HG03457 (cell line): ENCODE measurements around the gene MAP1LC3A.

ENCODE experiments used
- ATAC-seq: cut with Tn5 transposase; IDR thresholded peaks from one replicate; pipeline ENCODE4 v1.9.1; 2021; ENCODE audit warnings: moderate number of reproducible peaks; ENCODE audit not compliant: unreplicated experiment

Gene MAP1LC3A

DNA sequence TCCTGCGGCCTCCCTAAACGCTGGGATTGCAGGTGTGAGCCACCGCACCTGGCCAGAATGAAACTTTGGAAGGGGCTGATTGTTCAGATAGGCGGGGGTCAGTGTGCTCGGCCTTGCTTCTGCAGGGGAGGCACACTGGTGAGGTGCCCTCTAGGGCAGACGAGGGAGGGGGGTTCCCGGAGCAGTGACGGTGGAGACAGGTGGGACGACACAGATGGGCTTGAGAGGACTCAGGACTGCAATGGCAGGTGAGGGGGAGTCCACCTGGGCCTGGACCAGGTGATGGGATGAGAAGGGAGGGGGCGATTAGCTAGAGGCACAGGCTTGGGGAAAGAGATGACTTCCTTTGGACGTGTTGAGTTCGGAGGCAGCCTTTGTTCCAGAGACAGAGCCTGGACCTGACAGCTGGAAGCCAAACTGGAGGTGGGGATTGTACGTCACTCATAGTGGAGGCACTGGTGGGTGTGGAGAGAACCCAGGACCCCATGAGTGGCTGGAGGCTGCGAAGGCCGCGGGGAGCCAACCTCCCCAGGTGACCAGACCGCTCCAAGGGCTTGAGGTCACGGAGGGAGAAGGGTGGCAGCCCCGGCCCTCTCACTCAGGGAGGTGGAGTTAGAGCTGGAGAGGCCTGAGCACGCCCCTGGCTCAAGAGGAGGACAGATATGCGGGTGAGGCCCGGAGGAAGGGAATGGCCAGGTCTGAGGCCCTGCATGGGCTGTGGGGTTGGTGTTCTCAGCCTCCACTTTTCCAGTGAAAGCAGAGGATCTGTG is 10.5 kb upstream of the MAP1LC3A start:
- no peak for ATAC-seq

GRCh38 chr20:34549291-34549928 is 9.1 kb upstream of the MAP1LC3A start:
- no peak for ATAC-seq

- no peak for ATAC-seq
Observed at GRCh38 chr20:34549929-34550305, 8.6 kb upstream of the MAP1LC3A start.

GRCh38 chr20:34552569-34552968 is 5.9 kb upstream of the MAP1LC3A start:
- ATAC-seq, result no peak

DNA sequence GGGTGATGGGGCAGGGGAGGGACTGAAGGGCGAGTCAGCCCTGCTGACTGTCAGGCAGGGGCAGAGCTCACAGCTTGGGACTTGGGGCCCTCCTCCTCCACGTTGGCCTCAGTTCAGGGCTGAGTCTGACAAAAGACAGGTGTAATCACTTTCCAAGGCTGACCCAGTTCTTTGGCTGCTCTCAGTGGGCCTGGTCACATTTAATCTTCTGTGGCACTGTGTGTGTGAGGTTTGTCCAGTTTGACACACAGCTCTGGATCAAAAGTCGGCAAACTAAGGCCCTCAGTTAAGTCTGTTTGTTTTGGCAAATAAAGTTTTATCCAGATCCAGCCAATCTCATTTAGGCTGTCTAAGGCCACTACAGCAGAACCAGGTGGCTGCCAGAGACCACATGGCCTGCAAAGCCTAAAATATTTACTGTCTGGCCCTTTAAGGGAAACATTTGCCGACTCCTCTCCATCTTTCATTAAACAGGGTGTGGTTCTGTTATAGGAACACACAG is 5.1 kb upstream of the MAP1LC3A start:
- no peak for ATAC-seq

GRCh38 chr20:34557936-34558319 is 590 bp upstream of the MAP1LC3A start:
- ATAC-seq, result no peak

DNA sequence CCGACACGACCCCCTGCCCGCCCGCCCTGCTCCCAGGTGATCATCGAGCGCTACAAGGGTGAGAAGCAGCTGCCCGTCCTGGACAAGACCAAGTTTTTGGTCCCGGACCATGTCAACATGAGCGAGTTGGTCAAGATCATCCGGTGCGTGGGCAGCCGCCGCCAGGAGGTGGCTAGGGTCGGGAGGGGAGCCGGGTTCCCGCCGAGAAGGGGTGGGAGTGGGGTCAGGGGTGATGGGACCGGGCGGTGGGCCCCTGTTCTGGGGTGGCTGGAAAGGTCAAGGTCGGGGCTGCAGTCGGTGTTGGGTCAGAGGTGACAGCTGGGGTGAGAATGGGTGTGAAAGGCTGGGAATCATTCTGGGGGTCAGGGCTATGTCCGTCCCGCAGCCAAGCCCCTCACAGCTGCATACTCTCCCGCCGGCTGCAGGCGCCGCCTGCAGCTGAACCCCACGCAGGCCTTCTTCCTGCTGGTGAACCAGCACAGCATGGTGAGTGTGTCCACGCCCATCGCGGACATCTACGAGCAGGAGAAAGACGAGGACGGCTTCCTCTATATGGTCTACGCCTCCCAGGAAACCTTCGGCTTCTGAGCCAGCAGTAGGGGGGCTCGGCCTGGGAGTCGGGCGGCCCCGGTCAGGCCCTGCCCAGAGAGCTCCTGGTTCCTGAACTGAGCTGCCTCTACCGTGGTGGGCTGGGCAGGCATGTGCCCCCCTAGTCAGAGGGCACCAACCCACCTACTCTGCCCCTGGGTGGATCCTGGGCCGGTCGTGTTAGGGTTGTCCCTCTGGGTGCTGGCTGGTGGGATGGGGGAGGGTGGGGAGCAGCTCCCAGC is 1.0 kb downstream of the MAP1LC3A start:
- ATAC-seq, result no peak

DNA sequence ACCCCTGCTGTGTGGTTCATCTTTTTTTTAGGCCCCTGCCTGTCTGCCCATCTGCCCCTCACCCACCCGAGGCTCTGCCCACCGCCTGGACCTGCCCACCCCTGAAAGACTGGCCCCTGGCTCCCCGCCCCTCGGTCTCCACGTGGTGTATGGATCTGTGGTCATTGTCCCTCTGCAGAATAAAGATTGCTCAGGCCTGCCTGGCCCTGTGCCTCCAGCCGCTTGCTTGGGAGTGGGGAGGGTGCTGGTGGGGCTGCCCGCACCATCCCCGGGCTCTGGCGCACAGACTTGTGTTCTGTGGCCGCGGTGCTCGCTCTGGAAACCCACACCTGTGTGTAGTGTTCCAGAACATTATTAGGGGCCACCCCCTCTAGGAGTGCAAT is 1.6 kb downstream of the MAP1LC3A start:
- no peak for ATAC-seq

DNA sequence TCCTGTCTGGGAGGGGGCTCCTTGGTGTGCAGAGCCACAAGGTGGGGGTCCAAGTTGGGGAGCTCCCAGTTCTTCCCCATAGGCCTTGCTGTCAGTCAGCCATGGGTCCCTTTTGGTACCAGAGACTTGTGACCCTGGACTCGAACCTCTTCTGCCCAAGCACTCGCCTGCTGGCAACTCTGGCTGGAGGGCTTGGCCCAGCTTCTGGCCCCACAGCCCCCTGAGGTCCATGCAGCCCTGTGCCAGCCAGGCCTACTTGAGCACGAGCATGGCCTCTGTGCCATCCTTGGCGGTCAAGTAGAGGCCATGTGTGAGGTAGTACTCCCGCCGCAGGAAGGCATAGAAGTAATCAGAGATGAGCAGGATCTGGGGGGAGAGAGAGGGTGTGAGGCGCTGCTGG is 2.1 kb downstream of the MAP1LC3A start:
- ATAC-seq, result no peak

GRCh38 chr20:34561661-34562060 is 3.1 kb downstream of the MAP1LC3A start:
- no peak for ATAC-seq

DNA sequence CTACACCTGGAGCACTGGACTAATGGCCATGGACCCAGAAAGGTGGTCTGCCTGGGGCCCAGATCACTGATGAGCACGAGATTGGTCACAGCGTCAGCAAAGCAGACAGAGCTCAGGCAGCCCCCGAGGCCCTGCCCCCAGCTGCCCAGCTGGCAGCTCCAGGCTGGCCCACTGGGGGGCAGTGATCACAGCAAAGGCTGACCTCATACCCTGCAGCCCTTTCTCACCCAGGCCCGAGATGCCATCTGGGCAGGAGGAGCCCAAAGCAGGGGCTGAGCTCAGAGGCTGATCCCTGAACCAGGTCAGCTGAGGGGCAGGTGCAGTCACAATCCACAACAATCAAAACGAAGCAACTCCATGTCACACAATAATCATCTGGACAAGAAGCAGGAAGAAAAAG is 4.1 kb downstream of the MAP1LC3A start:
- no peak for ATAC-seq

DNA sequence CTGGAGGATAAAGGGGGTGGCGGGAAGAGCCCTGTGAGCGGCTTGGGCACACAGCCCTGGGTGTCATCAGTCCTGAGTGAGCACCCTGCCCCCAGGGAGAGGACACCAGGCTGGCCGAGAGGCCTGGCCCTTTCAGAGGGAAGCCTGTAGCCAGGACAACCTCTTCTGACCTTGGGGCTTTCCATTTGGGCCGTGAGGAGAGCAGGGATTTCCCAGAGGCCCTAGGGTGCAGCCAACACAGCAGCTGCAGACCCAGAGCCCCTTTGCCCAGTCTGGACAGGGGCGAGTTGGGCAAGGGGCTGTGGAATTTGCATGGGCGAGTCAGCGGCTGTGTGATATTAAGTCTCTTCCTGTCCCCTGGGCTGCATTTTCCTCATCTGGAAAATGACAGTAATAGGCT is 6.3 kb downstream of the MAP1LC3A start:
- ATAC-seq, result no peak

GRCh38 chr20:34566978-34567891 is 8.7 kb downstream of the MAP1LC3A start:
- ATAC-seq, result no peak

DNA sequence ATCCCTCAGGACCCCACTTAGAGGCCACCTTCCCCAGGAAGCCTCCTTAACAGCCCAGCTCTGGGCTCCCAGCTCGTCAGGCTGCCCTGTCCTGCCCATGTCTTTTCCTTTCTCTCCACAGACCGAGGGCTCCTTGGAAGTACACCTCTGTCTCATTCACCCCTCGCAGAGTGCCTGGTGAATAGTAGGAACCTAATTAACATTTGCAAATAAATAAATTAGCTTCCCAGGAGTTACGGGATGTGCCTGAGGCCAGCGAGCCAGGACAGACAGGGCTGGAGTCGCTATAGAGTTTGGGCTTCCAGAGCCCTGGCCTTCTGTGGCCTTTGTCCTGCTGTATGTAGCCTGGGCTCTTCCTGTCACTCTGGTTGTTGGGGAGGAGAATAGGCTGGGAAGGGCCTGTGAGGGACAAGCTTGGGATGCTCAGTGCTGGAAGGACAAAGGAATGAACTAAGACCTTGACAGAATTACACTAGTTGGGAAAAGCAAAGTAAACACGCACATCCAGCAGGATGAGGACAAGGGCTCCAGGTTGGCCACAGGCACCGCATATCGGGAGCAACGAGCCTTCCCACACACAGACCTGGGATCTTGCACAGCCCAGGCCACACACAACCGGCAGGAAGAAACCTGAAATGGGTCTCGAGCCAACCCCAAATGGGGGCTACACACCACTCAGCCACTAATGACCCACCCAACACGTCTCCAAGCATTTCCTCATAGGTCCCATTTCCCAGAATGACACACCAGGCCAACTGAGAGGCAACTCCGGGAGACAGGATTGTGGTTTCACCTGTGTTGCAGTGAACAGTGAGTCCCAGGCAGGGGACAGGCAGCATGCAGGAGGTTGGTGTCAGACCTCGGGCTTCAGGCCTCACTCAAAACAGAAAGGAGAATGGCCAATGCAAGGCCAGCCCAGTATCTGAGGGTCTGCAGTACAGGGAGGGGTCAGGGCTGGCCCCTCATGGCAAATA is 9.7 kb downstream of the MAP1LC3A start:
- ATAC-seq, result no peak

DNA sequence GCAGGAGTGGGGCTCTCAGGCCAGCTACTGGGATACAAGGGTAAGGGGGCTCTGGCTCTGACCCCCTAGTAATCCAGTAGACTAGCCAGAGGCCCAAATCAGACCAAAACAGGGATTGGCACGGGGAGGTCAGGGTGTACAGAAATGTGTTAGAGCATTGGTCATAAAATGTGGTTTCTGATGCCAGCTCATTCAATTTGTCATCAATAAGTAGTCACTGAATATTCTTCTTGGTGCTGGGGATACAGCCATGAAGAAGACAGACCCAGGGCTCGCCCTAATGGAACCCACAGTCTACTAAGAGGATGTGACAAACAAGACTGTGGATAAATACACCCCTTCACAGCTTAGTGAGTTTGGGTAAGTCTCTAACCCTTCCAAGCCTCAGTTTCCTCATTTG is 11.1 kb downstream of the MAP1LC3A start:
- ATAC-seq, result no peak

GRCh38 chr20:34570859-34571306 is 12.4 kb downstream of the MAP1LC3A start:
- ATAC-seq, result no peak

- ATAC-seq, result no peak
Observed at GRCh38 chr20:34571753-34572152, 13.2 kb downstream of the MAP1LC3A start.

- ATAC-seq, result no peak
Observed at GRCh38 chr20:34573541-34574300, 15.2 kb downstream of the MAP1LC3A start.

DNA sequence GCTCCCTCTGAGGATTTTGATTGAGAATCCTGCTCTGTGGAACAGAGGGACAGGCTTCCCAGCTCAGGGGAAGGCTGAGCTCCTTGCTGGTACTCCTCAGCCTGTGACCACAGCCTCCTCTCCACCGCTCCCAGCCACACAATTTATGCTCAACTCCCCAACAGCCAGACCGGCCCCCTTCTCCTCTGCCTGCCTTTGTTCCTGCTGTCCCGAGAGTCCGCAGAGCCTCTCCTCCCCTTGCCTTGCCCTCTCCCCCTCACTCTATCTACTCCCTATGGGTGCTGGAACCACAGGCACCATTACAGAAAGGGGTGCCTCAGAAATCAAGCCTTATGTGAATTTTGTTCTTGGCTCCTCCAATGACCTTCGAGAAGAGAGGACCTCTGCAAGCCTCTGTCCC is 15.9 kb downstream of the MAP1LC3A start:
- no peak for ATAC-seq
